HPDE6-E6E7 (cell line): ENCODE measurements around the gene CYP3A4.
"Not testable (repeated sequence)": the region's sequence is repeated elsewhere in the genome, so short reads cannot be mapped to it uniquely, and the experiment has no call there.

ENCODE experiments used
- DNase-seq: peaks from one replicate; pipeline ENCODE4 v3.0.0; 2011; ENCODE audit warnings: missing footprints; ENCODE audit errors: extremely low spot score

The CYP3A4 gene

GRCh38 chr7:99784007-99784406 lies at the start of gene CYP3A4:
CYP3A4 (minus strand) TSS chr7:99784184; CDS start chr7:99784081, 103 bp downstream.
- no peak for DNase-seq

DNA sequence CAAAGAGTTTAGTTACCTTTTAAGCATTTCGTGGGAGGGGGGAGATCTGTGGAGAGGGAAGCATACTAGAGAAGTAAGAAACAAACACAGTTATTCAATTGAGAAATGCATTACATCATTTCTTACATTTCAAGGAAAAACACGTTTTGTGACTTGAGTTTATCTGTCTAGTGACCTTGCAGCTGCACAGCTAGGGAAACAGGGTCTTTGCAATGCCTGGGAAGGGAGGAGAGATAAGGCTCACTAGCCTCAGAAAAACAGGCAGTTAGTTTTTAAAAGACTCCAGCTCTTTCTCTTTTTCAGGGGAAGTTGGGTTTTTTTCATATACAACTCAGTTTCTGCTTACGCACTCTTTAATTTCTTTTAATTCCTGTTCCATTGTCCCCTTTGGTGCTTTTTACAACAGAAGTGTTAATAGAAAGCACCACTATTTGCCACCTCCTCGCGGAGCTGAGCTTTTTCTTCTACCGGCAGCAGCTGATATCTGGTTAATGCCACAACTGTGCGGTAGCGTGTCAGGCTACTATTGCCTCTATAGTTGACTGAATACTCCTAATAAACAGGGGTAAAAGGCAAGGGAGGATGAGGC lies 49.4 kb upstream of the CYP3A4 start:
- DNase-seq, result no peak

DNA sequence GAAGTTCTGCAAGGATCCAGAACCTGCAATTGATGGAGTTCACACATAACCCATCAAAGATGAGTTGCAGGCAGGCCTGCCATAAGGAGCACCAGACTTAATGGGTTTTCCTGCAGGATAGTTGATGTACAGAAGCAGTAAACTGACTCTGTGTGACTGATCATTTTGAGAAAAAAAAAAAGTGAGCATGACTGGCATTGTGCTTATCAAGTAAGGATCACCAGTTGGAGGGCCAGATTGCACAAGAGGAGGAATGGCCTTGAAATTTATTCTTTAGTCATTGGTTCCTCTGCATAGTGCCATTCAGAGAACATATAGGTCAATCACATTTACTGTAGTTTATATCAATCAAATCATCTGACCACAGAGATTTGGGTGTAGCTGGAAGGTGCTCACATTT lies 47.6 kb upstream of the CYP3A4 start:
- no peak for DNase-seq

DNA sequence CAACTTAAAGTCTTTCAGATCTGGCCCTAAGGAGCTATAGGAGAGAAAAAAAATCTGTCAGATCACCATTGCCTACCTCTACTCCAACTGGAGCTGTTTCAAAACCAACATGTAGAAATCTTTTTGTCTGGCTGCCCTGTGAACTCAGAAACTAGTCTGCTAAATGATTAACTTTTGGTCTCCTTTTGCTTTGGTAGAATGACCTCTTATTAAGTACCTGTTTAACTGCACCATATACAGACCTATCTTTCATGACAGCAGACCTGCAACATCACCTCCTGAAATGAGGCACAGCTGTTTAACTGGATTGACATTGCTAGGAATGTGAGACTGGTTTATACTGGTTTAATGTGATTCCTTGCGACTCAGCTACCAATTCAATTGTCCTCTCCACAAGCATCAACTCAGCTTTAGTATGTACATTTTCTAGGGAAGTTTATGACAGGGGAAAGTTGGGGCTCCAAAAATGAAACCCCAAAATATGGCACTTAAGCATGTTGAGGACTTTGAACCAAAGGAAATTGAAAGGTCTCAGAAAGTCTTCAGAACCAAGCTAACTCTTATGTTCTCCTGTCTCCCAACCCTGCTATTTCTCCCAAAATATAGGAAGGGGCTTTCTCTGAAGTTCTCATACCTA lies 45.7 kb upstream of the CYP3A4 start:
- no peak for DNase-seq

DNA sequence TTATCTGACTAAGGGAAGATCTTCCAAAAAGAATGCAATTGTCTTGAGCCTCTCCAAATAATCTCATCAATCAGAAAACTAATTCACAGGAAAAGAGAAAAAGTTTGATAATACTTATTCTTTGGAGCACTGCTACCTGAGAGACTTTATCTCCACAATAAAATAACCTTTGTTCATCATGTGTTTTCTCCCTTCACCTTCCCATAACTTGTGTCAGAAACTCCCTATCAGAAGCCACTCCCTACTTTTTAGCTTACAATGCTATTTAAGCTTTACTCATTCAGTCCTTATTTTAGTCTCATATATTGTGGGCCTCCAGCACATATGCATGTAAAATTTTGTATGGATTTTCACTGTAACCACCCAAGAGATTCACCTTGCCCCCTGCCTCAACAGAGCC lies 44.8 kb upstream of the CYP3A4 start:
- DNase-seq, result no peak

GRCh38 chr7:99827040-99827778 lies 43.2 kb upstream of the CYP3A4 start:
- no peak for DNase-seq

DNA sequence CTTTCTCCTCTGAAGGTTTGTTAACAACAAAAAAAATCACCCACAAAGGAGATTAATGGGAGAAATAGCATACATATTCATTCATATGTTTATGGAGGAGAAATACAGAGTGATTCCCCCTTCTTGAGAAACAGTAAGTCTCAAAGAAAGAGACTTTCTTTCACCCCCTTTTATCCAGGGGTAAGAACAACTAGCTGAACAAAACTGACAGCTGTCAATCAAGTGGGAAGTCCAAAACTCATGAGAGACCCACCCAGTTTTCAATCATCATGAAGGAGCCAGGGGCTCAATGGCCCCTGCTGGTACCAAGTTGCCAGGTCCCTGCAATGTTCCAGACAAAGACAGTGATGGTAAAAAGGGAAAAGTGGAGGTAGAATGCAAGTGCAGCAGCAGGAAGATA lies 41.9 kb upstream of the CYP3A4 start:
- no peak for DNase-seq

- no peak for DNase-seq
These were observed 41.5 kb upstream of the CYP3A4 start for GRCh38 chr7:99825452-99825851.

DNA sequence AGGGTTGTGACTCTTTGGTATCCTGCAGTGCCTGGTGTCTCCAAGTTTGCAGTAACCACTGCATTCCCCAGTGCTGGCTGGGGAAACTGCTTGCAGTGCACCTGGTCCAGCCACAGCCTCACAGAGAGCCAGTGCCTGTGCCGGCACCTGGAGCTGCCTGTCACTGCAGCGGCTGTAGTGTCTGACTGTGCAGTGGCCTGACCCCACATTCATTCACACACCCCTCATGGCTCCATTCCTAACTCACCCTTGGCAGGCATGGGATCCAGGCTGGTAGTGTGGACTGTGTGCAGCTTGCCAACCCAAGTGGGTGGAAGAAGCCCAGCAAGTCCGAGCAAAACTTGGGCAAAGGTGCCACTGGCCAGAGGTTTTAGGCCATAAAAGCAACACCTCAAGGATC lies 40.1 kb upstream of the CYP3A4 start:
- DNase-seq, result no peak

DNA sequence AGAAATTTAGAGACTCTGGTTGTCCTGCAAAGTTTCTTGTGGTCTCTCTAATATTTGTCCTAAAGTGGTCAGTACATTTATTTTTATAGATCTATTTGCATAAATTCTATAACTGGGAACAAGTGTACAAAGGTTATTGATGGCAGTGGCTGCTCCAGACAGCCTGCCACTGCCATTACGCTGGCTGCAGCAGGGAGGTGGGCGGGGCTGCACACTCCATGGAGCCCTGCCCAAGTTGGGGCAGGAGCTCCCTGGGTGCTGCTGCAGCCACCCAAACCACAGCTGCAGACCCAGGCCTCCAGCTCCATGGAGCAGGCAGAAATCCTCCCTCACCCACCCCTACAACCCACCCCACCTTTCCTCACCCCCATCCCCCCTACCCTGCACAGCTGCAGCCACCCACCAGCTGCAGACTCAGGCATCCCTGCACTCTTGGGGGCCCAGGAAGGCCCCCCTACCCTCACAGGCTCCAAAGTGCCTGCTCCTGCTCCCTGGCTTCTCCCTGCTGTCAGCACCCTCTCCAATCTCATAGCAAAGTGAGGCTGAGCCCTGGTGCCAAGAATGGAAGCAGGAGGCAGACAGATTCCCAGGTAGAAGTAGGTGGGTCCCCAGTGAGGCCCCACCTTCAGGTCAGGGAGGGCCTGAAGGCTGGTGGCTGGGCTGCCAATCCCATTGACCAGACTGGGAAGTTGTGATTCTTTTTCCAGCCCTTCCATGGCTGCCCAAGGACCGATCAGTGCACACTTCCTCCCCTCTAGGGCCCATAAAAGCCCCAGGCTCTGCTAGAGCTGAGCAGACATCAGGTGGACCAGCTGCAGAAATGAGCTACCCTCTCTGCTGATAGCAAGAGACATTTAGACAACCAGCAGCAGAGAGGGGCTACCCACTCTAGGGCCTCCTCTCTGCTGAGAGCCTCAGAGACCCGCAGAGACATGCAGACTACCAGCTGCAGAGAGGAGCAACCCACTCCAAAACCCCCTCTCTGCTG lies 39.0 kb upstream of the CYP3A4 start:
- no peak for DNase-seq

GRCh38 chr7:99820408-99821027 lies 36.5 kb upstream of the CYP3A4 start:
- DNase-seq, result no peak

- no peak for DNase-seq
These were observed 24.8 kb upstream of the CYP3A4 start for GRCh38 chr7:99808766-99809165.

GRCh38 chr7:99806839-99807478 lies 23.0 kb upstream of the CYP3A4 start:
- DNase-seq, result no peak

DNA sequence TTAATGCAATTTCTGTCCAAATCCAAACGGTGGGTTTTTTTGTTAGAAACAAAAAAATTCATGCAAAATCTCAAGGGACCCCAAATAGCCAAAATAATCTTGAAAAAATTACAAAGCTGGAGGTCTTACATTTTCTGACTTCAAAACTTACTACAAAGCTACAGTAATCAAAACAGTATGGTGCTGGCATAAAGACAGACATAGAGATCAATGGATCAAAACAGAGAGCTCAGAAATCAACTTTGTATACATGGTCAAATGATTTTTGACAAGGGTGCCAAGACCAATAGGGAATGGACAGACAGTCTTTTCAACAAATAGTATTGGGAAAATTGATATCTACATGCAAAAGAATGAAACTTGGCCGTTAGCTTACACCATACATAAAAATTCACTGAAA lies 21.7 kb upstream of the CYP3A4 start:
- no peak for DNase-seq

DNA sequence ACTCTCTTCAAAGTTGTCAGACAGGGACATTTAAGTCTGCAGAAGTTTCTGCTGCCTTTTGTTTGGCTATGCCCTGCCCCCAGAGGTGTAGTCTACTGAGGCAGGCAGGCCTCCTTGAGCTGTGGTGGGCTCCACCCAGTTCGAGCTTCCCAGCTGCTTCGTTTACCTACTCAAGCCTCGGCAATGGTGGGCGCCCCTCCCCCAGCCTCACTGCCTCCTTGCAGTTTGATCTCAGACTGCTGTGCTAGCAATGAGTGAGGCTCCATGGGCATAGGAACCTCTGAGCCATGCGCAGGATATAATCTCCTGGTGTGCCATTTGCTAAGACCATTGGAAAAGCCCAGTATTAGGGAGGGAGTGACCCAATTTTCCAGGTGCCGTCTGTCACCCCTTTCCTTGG lies 19.1 kb upstream of the CYP3A4 start:
- DNase-seq, result not testable (repeated sequence)

DNA sequence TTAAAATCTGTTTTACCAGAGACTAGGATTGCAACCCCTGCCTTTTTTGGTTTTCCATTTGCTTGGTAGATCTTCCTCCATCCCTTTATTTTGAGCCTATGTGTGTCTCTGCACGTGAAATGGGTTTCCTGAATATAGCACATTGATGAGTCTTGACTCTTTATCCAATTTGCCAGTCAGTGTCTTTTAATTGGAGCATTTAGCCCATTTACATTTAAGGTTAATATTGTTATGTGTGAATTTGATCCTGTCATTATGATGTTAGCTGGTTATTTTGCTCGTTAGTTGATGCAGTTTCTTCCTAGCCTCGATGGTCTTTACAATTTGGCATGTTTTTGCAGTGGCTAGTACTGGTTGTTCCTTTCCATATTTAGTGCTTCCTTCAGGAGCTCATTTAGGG lies 17.4 kb upstream of the CYP3A4 start:
- not testable (repeated sequence) for DNase-seq

DNA sequence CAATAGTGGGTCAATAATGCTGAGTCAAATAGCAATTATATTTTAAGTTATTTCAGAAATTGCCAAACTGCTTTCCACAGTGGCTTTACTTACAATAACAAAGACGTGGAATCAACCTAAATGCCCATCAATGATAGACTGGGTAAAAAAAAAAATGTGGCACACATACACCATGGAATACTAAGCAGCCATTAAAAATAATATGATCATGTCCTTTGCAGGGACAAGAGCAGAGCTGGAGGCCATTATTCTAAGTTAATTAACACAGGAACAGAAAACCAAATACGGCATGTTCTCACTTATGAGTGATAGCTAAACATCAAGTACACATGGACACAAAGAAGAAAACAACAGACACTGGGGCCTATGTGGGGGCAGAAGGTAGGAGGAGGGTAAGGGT lies 15.0 kb upstream of the CYP3A4 start:
- DNase-seq, result no peak

DNA sequence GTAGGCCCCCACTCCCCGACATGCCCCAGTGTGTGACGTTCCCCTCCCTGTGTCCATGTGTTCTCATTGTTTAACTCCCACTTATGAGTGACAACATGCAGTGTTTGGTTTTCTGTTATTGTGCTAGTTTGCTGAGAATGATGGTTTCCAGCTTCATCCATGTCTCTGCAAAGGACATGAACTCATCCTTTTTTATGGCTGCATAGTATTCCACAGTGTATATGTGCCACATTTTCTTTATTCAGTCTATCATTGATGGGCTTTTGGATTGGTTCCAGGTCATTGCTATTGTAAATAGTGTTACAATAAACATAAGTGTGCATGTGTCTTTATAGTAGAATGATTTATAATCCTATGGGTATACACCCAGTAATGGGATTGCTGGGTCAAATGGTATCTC lies 11.9 kb upstream of the CYP3A4 start:
- not testable (repeated sequence) for DNase-seq

DNA sequence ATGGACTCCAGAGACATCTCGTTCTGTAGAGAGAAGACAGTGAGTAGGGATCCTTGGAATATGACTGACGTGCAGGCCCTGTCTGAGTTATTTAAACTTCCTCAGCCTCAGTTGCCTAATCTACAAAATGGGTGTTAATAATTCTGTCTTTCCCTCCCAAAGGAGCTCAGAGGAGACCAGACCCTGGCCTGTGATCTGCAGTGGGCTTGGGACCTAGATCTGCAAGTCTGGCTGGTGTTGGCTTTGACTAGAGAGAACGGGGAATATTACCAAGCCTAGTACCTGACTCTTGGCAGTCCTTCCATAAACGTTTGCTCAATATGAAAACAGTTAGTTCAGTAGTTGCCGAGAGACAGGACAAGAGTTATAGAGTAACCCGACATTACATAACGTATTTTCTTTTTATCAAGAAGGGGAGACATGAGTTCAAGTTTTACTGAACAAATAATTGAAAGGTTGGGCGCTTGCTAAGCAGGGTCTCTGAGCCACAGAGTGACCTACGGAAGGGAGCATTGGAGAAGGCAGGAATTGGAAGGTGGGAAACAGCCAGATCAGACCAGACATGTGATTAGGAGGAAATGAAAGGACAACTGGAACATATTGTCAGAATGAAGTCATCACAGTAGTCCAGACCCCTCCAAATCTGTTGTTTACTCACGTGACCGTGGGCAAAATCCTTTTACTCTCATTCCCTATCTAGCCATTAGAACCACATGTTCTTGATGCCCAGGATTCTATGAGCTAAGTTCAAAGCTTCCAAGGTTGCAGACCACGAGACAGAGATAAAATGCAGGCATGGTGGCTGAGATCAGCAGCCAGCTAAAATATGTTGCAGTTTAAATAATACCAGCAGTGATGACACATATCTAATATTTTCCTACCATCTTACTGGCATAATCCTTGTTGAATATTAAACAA lies 10.9 kb upstream of the CYP3A4 start:
- no peak for DNase-seq

DNA sequence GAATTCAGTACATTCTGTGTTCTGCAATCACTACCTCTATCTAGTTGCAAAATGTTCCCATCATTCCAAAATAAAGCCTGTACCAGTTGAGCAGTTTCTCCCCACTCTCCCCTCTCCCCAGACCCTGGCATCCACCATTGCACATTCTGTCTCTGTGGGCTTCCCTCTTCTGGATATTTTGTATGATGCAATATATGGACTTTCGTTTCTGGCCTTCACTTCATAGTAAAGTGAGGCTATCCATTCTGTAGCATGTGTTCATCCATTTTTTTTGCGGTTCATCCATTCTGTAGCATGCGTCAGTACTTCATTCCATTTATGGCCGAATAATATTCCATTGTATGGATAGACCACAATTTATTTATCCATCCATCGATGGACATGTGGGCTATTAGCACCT lies 9.5 kb upstream of the CYP3A4 start:
- no peak for DNase-seq
